ENCODE data around the gene ALOX5AP.

ALOX5AP gene

DNA sequence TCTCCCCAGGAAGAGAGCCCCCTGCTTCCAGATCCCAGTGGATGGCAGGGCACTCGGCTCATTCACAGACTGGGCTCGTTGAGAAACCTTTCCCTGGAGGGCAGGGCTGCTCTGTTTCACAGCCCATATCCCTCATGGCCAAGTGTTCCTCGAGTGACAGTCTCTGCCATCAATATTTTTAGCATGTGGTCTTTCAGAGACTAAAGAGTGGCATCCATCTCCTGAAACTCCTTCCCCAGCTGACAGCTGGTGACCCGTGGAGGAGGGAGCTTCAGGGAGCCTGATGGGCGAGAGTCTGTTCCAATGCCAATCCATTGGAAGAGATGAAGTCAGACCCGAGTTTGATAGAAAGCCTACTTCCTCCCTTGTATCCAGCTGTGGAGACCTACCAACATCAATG is 30.7 kb upstream of the ALOX5AP start:
- peaks cover 36% of the 10 kb centered on the region for H3K4me1 ChIP-seq (ENCODE audit: low read length)
- H3F3A ChIP-seq (ENCODE audit: insufficient read depth, low read length), result peaks cover 7% of the 10 kb centered on the region
- no peaks in the 10 kb centered on the region for H3K36me3 ChIP-seq (replicated peaks; ENCODE audit: insufficient read depth, low read length)

DNA sequence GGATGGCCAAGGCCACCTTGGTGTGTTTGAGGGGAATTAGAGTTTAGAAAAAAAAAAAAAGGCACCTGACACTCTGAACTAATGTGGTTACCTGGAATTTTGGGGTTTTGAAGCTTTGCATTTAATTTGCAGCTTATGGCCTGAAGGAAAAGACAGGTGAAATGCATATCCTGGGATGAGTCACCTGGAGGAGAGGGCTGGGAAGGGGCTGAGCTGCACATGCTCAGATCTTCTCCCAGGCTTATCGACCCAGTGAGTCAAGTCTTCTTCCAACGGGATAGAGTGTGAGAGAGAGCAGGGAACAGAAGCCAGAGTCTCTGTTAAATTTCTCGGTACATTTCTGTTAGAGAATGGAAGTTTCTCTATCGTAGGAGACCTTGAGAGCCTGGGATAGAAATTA is 29.7 kb upstream of the ALOX5AP start:
- Histone ChIP-seq H4K20me1 (ENCODE audit: insufficient read depth, low read length) (no peaks in the 10 kb centered on the region), H3K9ac (ENCODE audit: low read length) (no peak overlapping the region), H3K9me2 (replicated peaks; ENCODE audit: insufficient read depth, low read length) (no peaks in the 10 kb centered on the region), H3K4me2 (ENCODE audit: low read depth, low read length) (no peak overlapping the region), H3K4me1 (ENCODE audit: low read length) (peaks cover 36% of the 10 kb centered on the region), H3K27ac (ENCODE audit: low read length) (no peak overlapping the region), H3F3A (ENCODE audit: insufficient read depth, low read length) (peaks cover 7% of the 10 kb centered on the region), H3K79me2 (ENCODE audit: low read length) (no peaks in the 10 kb centered on the region), H3K4me3 (ENCODE audit: low read length) (no peak overlapping the region), H3K27me3 (replicated peaks; ENCODE audit: insufficient read depth, low read length) (no peaks in the 10 kb centered on the region), H3K36me3 (replicated peaks; ENCODE audit: insufficient read depth, low read length) (no peaks in the 10 kb centered on the region), H3K9me3 (replicated peaks; ENCODE audit: insufficient read depth, low read length) (no peaks in the 10 kb centered on the region), H2AFZ (ENCODE audit: low read length) (no peak overlapping the region)
- DNase-seq, result no peak
- TF ChIP-seq EZH2 (optimal IDR thresholded peaks at IDR 0.05; ENCODE audit: low read depth, low read length) (no peak), CTCF (IDR thresholded peaks at IDR 0.05; ENCODE audit: low read length) (no peak), EZH2phosphoT487 (IDR thresholded peaks at IDR 0.05; ENCODE audit: low read length) (no peak)

More for the DNA sequence above, 30.7 kb upstream of the ALOX5AP start:
- TF ChIP-seq CTCF (IDR thresholded peaks at IDR 0.05; ENCODE audit: low read length), result no peak
- TF ChIP-seq EZH2 (optimal IDR thresholded peaks at IDR 0.05; ENCODE audit: low read depth, low read length), result no peak
- TF ChIP-seq EZH2phosphoT487 (IDR thresholded peaks at IDR 0.05; ENCODE audit: low read length), result no peak
- DNase-seq, result no peak
- peak overlapping the region; percentile 50; the same call in 1 of the 2 replicates for H3K4me2 ChIP-seq (ENCODE audit: low read depth, low read length)
- H4K20me1 ChIP-seq (ENCODE audit: insufficient read depth, low read length), result no peaks in the 10 kb centered on the region
- H3K9ac ChIP-seq (ENCODE audit: low read length), result no peak overlapping the region
- H3K4me3 ChIP-seq (ENCODE audit: low read length), result no peak overlapping the region
- H3K27me3 ChIP-seq (replicated peaks; ENCODE audit: insufficient read depth, low read length), result no peaks in the 10 kb centered on the region
- no peak overlapping the region for H2AFZ ChIP-seq (ENCODE audit: low read length)
- H3K9me2 ChIP-seq (replicated peaks; ENCODE audit: insufficient read depth, low read length), result no peaks in the 10 kb centered on the region
- H3K9me3 ChIP-seq (replicated peaks; ENCODE audit: insufficient read depth, low read length), result no peaks in the 10 kb centered on the region
- H3K27ac ChIP-seq (ENCODE audit: low read length), result peak overlapping the region; percentile 85; the same call in 1 of the 2 replicates
- H3K79me2 ChIP-seq (ENCODE audit: low read length), result no peaks in the 10 kb centered on the region

- TF ChIP-seq EZH2 (optimal IDR thresholded peaks at IDR 0.05; ENCODE audit: low read depth, low read length), result no peak
- no peak for TF ChIP-seq EZH2phosphoT487 (IDR thresholded peaks at IDR 0.05; ENCODE audit: low read length)
- no peak for TF ChIP-seq CTCF (IDR thresholded peaks at IDR 0.05; ENCODE audit: low read length)
- Histone ChIP-seq H3K79me2 (ENCODE audit: low read length) (no peaks in the 10 kb centered on the region), H3K36me3 (replicated peaks; ENCODE audit: insufficient read depth, low read length) (no peaks in the 10 kb centered on the region), H3K4me3 (ENCODE audit: low read length) (no peak overlapping the region), H3K4me2 (ENCODE audit: low read depth, low read length) (no peak overlapping the region), H3K9me3 (replicated peaks; ENCODE audit: insufficient read depth, low read length) (no peaks in the 10 kb centered on the region), H3K9me2 (replicated peaks; ENCODE audit: insufficient read depth, low read length) (no peaks in the 10 kb centered on the region), H3K4me1 (ENCODE audit: low read length) (peaks cover 16% of the 10 kb centered on the region), H2AFZ (ENCODE audit: low read length) (no peak overlapping the region), H3F3A (ENCODE audit: insufficient read depth, low read length) (peaks cover 3% of the 10 kb centered on the region), H3K27ac (ENCODE audit: low read length) (no peak overlapping the region), H4K20me1 (ENCODE audit: insufficient read depth, low read length) (no peaks in the 10 kb centered on the region), H3K27me3 (replicated peaks; ENCODE audit: insufficient read depth, low read length) (no peaks in the 10 kb centered on the region), H3K9ac (ENCODE audit: low read length) (no peak overlapping the region)
- no peak for DNase-seq
Measured at GRCh38 chr13:30708541-30708940, 26.8 kb upstream of the ALOX5AP start.

All from MM.1S (cell line).